Smooth muscle cell (in vitro differentiated cells): ENCODE data around the gene RASSF5. TPM values are rescaled to one million over a fixed set of nuclear protein-coding genes. Genes with fewer than 3 reads are reported as not detected.

ENCODE experiments used
- DNase-seq: peaks from one replicate; lab custom pipeline; 2025; ENCODE audit not compliant: unreplicated experiment; lab: John Stamatoyannopoulos, UW
- H2AFZ ChIP-seq: fragments of 200-600 bp; sonication (generic); 2 replicates; pipeline ENCODE4 v1.6.0; 2016; ENCODE audit warnings: antibody characterized with exemption, low read depth, mild to moderate bottlenecking
- H3F3A ChIP-seq: fragments of 200-600 bp; sonication (generic); 2 replicates; pipeline ENCODE4 v1.6.0; 2017; ENCODE audit warnings: antibody characterized with exemption, low read depth
- H3K27ac ChIP-seq: fragments of 200-600 bp; sonication (generic); 2 replicates; pipeline ENCODE4 v1.5.1; 2016; ENCODE audit warnings: low read depth, mild to moderate bottlenecking
- H3K27me3 ChIP-seq: fragments of 200-600 bp; sonication (generic); 2 replicates; pipeline ENCODE4 v1.6.1; 2016; ENCODE audit warnings: low read depth, mild to moderate bottlenecking
- H3K36me3 ChIP-seq: fragments of 200-600 bp; sonication (generic); 2 replicates; pipeline ENCODE4 v1.5.1; 2016; ENCODE audit warnings: low read depth
- H3K4me1 ChIP-seq: fragments of 200-600 bp; sonication (generic); 2 replicates; pipeline ENCODE4 v1.5.1; 2016; ENCODE audit warnings: low read depth
- H3K4me2 ChIP-seq: fragments of 200-600 bp; sonication (generic); 2 replicates; pipeline ENCODE4 v1.6.0; 2016; ENCODE audit warnings: mild to moderate bottlenecking
- H3K4me3 ChIP-seq: fragments of 200-600 bp; sonication (generic); 2 replicates; pipeline ENCODE4 v1.5.1; 2016; ENCODE audit warnings: mild to moderate bottlenecking
- H3K79me2 ChIP-seq: fragments of 200-600 bp; sonication (generic); 2 replicates; pipeline ENCODE4 v1.6.0; 2016; ENCODE audit warnings: low read depth, mild to moderate bottlenecking
- H3K9ac ChIP-seq: fragments of 200-600 bp; sonication (generic); 2 replicates; pipeline ENCODE4 v1.6.0; 2016; ENCODE audit warnings: low read depth
- H3K9me3 ChIP-seq: fragments of 200-600 bp; sonication (generic); replicated peaks from 2 replicates; pipeline ENCODE4 v1.5.1; 2016; ENCODE audit warnings: low read depth
- H4K20me1 ChIP-seq: fragments of 200-600 bp; sonication (generic); 2 replicates; pipeline ENCODE4 v1.6.0; 2016; ENCODE audit warnings: low read depth
- CTCF ChIP-seq: fragments of 200-600 bp; sonication (generic); IDR thresholded peaks from 2 replicates; pipeline ENCODE4 v1.5.1; 2017; ENCODE audit warnings: borderline replicate concordance, mild to moderate bottlenecking, antibody characterized with exemption; ENCODE audit not compliant: insufficient read depth, poor library complexity, severe bottlenecking
- WGBS: methylation state at CpG from one replicate; pipeline ENCODE4 v1.1.7; 2016; ENCODE audit warnings: low lambda C conversion rate; 5-methylcytosine and 5-hydroxymethylcytosine counted together
- polyA plus RNA-seq: library from polyadenylated mRNA; unstranded; fragments of >200 nt; fragmentation: Nextera tagmentation; extraction: Ambion mirVana; gene quantifications from 2 replicates; pipeline ENCODE4 v1.2.1, GENCODE V29; 2016
- total RNA-seq: library from RNA; depleted of rRNA; stranded (reverse); fragments of >200 nt; gene quantifications from 2 replicates; pipeline ENCODE4 v1.2.3, GENCODE V29; 2014

Gene RASSF5
- total and polyA plus RNA-seq, 2 experiments from 2014 or later: 2.6 to 3.3 TPM

GRCh38 chr1:206509612-206510257, 2.4 kb downstream of the RASSF5 start:
- DNase-seq: no peak
- Histone ChIP-seq H3K9me3 (no peaks in the 10 kb centered on the region), H3K27ac (no peak overlapping the region), H3K4me3 (no peak overlapping the region), H3K4me2 (peak overlapping the region; percentile 95), H4K20me1 (no peaks in the 10 kb centered on the region), H3K79me2 (no peaks in the 10 kb centered on the region), H3K27me3 (no peaks in the 10 kb centered on the region), H3K9ac (no peak overlapping the region), H2AFZ (no peak overlapping the region), H3K36me3 (no peaks in the 10 kb centered on the region), H3K4me1 (peaks cover 14% of the 10 kb centered on the region), H3F3A (peaks cover 10% of the 10 kb centered on the region)
- 92% methylated on average over 12 of the region's 12 CpGs for whole genome bisulfite sequencing
- TF ChIP-seq CTCF: no peak

GRCh38 chr1:206510371-206510770, 3.0 kb downstream of the RASSF5 start:
- Histone ChIP-seq H3K4me2 (no peak overlapping the region), H3K36me3 (no peaks in the 10 kb centered on the region), H3K4me1 (peaks cover 14% of the 10 kb centered on the region), H4K20me1 (no peaks in the 10 kb centered on the region), H3K4me3 (no peak overlapping the region), H3K27ac (no peak overlapping the region), H3K9ac (no peak overlapping the region), H3K27me3 (no peaks in the 10 kb centered on the region), H3F3A (peaks cover 3% of the 10 kb centered on the region), H2AFZ (no peak overlapping the region), H3K9me3 (no peaks in the 10 kb centered on the region), H3K79me2 (no peaks in the 10 kb centered on the region)
- 83% methylated on average over 5 of the region's 5 CpGs for WGBS
- DNase-seq: no peak
- no peak for TF ChIP-seq CTCF

- Histone ChIP-seq H3K4me1 (peaks cover 14% of the 10 kb centered on the region), H2AFZ (no peak overlapping the region)
- no peak for TF ChIP-seq CTCF
These were observed 4.2 kb downstream of the RASSF5 start for GRCh38 chr1:206511362-206512057.

More at GRCh38 chr1:206511362-206512057, 4.2 kb downstream of the RASSF5 start:
- Histone ChIP-seq H3K4me3 (no peak overlapping the region), H3K27ac (no peak overlapping the region), H3K36me3 (no peaks in the 10 kb centered on the region), H4K20me1 (no peaks in the 10 kb centered on the region), H3K79me2 (no peaks in the 10 kb centered on the region), H3K4me2 (no peak overlapping the region), H3K9ac (no peak overlapping the region), H3K9me3 (no peaks in the 10 kb centered on the region), H3K27me3 (no peaks in the 10 kb centered on the region), H3F3A (peaks cover 3% of the 10 kb centered on the region)
- no peak for DNase-seq
- 81% methylated on average over 14 of the region's 14 CpGs for WGBS
